ENCODE results near the gene NFATC1.

NFATC1 gene

GRCh38 chr18:79574938-79575525, 179.3 kb downstream of the NFATC1 start:
- H3K4me3 ChIP-seq (replicated peaks; ENCODE audit: low read depth, low read length): no peak overlapping the region
- TF ChIP-seq CTCF (IDR thresholded peaks at IDR 0.05; ENCODE audit: low read depth, low read length, missing control alignments): no peak
- no peak for DNase-seq (ENCODE audit: extremely low read depth, low read depth)

- peak; percentile 71 for DNase-seq (ENCODE audit: extremely low read depth, low read depth)
- no peak for TF ChIP-seq CTCF (IDR thresholded peaks at IDR 0.05; ENCODE audit: low read depth, low read length, missing control alignments)
Measured at GRCh38 chr18:79575891-79576685, 180.4 kb downstream of the NFATC1 start.

GRCh38 chr18:79576686-79577351, 181.1 kb downstream of the NFATC1 start:
- DNase-seq (ENCODE audit: extremely low read depth, low read depth): no peak
- H3K4me3 ChIP-seq (replicated peaks; ENCODE audit: low read depth, low read length): no peak overlapping the region
- no peak for TF ChIP-seq CTCF (IDR thresholded peaks at IDR 0.05; ENCODE audit: low read depth, low read length, missing control alignments)

More at GRCh38 chr18:79575891-79576685, 180.4 kb downstream of the NFATC1 start:
- H3K4me3 ChIP-seq (replicated peaks; ENCODE audit: low read depth, low read length): no peak overlapping the region

DNA sequence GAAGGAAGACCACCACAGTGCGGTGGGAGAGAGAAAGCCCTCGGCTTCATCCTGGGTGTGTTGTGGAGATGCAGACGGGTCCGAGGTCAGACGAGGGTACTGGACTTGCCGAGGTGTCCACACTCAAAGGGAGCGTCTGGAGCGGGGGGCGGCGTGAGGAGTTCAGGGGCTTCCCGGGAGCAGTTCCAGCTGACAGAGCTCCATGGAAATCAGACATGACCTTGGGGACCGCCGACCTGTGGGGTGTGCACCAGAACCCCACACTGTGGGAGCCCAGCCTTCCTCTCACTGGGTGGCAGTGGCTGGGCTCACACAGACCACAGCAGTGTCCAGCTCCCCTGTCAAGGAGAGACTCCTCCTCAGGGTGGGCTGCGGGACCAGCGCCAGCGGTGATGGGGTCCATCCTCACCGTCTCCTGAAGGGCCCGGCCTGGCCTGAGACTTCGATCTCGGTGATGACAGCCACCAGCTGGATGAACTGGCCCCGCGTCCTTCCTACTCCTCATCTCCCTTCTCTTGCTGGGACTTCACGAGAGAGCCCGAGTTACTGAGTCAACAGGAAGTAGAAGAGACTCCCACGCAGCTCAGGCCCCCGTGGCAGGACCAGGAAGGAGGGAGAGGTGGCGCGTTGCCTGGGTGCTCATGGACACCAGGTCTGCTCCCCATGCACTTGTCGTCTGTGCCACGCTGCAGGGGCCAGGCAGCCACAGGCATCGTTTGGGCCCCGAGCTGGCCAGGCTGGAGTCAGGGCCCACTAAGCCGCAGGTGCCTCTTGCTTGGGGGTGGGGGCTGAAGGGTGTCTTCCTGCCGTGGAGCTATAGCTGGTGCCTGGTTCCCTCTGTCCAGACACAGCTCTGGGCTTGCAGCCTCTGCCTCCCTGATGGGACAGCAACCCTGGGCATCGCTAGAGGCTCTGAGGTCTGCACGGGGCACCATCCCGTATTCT, 182.0 kb downstream of the NFATC1 start:
- no peak for DNase-seq (ENCODE audit: extremely low read depth, low read depth)
- TF ChIP-seq CTCF (IDR thresholded peaks at IDR 0.05; ENCODE audit: low read depth, low read length, missing control alignments): no peak

GRCh38 chr18:79578396-79579260, 182.9 kb downstream of the NFATC1 start:
- TF ChIP-seq CTCF (IDR thresholded peaks at IDR 0.05; ENCODE audit: low read depth, low read length, missing control alignments): no peak
- H3K4me3 ChIP-seq (replicated peaks; ENCODE audit: low read depth, low read length): no peak overlapping the region
- no peak for DNase-seq (ENCODE audit: extremely low read depth, low read depth)

More for the DNA sequence above, 182.0 kb downstream of the NFATC1 start:
- H3K4me3 ChIP-seq (replicated peaks; ENCODE audit: low read depth, low read length): no peak overlapping the region

Data from HFF-Myc (cell line).